ENCODE results near the gene MMP20. TPM values are rescaled to one million over a fixed set of nuclear protein-coding genes. Genes with fewer than 3 reads are reported as not detected.

MMP20 gene
- total RNA-seq, 1 experiment from 2014 or later, result not detected

DNA sequence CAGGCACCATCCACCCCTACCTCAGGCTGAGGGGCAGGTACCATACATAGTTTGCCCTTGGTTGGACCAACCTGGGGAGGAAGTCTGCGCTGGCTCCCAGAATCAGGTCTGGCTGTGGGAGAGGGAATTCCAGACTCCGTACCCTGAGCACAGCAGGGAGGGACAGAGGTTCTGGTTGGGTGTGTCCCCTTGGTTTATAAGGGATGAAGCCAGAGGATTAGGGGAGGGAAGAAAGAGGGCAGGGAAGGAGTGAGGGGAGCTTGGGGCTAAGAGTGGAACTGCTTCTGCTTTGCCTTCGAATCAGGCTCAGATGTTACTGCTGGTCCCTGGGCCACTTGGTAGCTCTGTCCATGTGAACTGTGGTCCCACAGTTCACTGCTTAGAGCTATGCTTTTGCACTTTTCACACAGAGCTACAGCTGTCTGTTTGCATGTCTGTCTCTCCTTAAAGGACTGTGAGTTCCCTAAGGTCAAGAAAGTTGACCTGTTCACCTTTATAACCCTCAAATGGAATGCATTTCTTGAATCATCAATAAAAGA, 9.2 kb downstream of the MMP20 start:
- H3K27me3 ChIP-seq (ENCODE audit: insufficient read depth, low read length), result no peaks in the 10 kb centered on the region
- H3K79me2 ChIP-seq (ENCODE audit: insufficient read depth, low read length), result no peaks in the 10 kb centered on the region
- no peak overlapping the region for H3K27ac Mint-ChIP-seq
- H2BK20ac ChIP-seq (ENCODE audit: low read depth, low read length, poor library complexity, severe bottlenecking), result no peak overlapping the region
- TF ChIP-seq, protein P1, sequence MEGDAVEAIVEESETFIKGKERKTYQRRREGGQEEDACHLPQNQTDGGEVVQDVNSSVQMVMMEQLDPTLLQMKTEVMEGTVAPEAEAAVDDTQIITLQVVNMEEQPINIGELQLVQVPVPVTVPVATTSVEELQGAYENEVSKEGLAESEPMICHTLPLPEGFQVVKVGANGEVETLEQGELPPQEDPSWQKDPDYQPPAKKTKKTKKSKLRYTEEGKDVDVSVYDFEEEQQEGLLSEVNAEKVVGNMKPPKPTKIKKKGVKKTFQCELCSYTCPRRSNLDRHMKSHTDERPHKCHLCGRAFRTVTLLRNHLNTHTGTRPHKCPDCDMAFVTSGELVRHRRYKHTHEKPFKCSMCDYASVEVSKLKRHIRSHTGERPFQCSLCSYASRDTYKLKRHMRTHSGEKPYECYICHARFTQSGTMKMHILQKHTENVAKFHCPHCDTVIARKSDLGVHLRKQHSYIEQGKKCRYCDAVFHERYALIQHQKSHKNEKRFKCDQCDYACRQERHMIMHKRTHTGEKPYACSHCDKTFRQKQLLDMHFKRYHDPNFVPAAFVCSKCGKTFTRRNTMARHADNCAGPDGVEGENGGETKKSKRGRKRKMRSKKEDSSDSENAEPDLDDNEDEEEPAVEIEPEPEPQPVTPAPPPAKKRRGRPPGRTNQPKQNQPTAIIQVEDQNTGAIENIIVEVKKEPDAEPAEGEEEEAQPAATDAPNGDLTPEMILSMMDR (conservative IDR thresholded peaks at IDR 0.05), result no peak
- H4K5ac ChIP-seq (ENCODE audit: insufficient read length, low read depth, low read length), result no peak overlapping the region
- no peak overlapping the region for H3K23ac ChIP-seq (ENCODE audit: insufficient read length, low read depth, low read length)
- H3K4ac ChIP-seq (ENCODE audit: low read depth, low read length), result no peak overlapping the region
- no peaks in the 10 kb centered on the region; the same call in 1 of the 2 replicates for H3K4me1 ChIP-seq (ENCODE audit: insufficient read depth, low read length)
- H3K79me1 ChIP-seq (ENCODE audit: insufficient read depth, low read depth, low read length, poor library complexity, severe bottlenecking), result no peaks in the 10 kb centered on the region
- no peak overlapping the region for H3T11ph ChIP-seq (ENCODE audit: low read length)
- H2AK5ac ChIP-seq (ENCODE audit: insufficient read length, low read length), result no peak overlapping the region
- H2BK5ac ChIP-seq (ENCODE audit: insufficient read length, low read length), result no peak overlapping the region
- no peak overlapping the region for H3K56ac ChIP-seq (ENCODE audit: insufficient read length, low read depth, low read length)
- H3K4me3 Mint-ChIP-seq, result no peak overlapping the region
- H3K14ac ChIP-seq (ENCODE audit: insufficient read depth, low read length), result no peak overlapping the region
- H3K27ac ChIP-seq (ENCODE audit: insufficient read length, low read depth, low read length), result no peak overlapping the region
- no peak overlapping the region for H2BK120ac ChIP-seq (ENCODE audit: low read depth, low read length, poor library complexity, severe bottlenecking)
- DNase-seq, result no peak
- H3K27me3 Mint-ChIP-seq (ENCODE audit: low read depth), result no peaks in the 10 kb centered on the region
- no peaks in the 10 kb centered on the region for H3K9me3 Mint-ChIP-seq
- H2BK15ac ChIP-seq (ENCODE audit: low read depth, low read length), result no peak overlapping the region
- H3K23me2 ChIP-seq (ENCODE audit: insufficient read length, low read depth, low read length, poor library complexity, severe bottlenecking), result no peaks in the 10 kb centered on the region
- no CpG with 5 or more reads among the region's 3 CpGs for WGBS (ENCODE audit: extremely low coverage, insufficient read length, low lambda C conversion rate)
- no peak overlapping the region for H4K91ac ChIP-seq (ENCODE audit: insufficient read length, low read depth, low read length)
- no peaks in the 10 kb centered on the region for H4K20me1 ChIP-seq (ENCODE audit: control insufficient read depth, insufficient read depth, insufficient read length)
- no peaks in the 10 kb centered on the region for H3K36me3 Mint-ChIP-seq (ENCODE audit: insufficient read depth in 1 of 3, low read depth in 3 of 3)
- no peak overlapping the region for H2AFZ ChIP-seq (ENCODE audit: low read length)
- H3K4me1 Mint-ChIP-seq, result peaks cover 34% of the 10 kb centered on the region in 2 experiments
- H2BK12ac ChIP-seq (ENCODE audit: insufficient read length, low read depth, low read length), result no peak overlapping the region
- no peaks in the 10 kb centered on the region for H3K9me3 ChIP-seq (ENCODE audit: control insufficient read depth, low read depth, low read length)
- no peak overlapping the region for H3K9ac ChIP-seq (ENCODE audit: extremely low read depth, insufficient read length, low read length)
- no peak overlapping the region for H4K8ac ChIP-seq (replicated peaks; ENCODE audit: insufficient read length, low read depth, low read length)
- H3K4me2 ChIP-seq (ENCODE audit: insufficient read depth, insufficient read length, low read length), result no peak overlapping the region
- no peak overlapping the region for H3K18ac ChIP-seq (ENCODE audit: insufficient read length, low read depth, low read length)

All from H9 (cell line).